Peyer's patch (tissue), 4 donors: Measurements from ENCODE around the gene CNTNAP2. TPM values are rescaled to one million over a fixed set of nuclear protein-coding genes. Genes with fewer than 3 reads are reported as not detected.

Source experiments
- DNase-seq, 3 donors: peaks; one replicate each; pipeline ENCODE4 v3.0.0-alpha.2; 2017 to 2019
- H3K27ac ChIP-seq, 4 donors: fragments of 200-600 bp; sonication (generic); one replicate each; pipeline ENCODE4 v1.5.1; 2016 to 2019
- H3K27me3 ChIP-seq, 2 donors: fragments of 200-600 bp; sonication (generic); one replicate each; pipeline ENCODE4 v1.5.1; 2019
- H3K36me3 ChIP-seq, 3 donors: fragments of 200-600 bp; sonication (generic); one replicate each; pipeline ENCODE4 v1.5.1; 2016 to 2019
- H3K4me1 ChIP-seq, 4 donors: fragments of 200-600 bp; sonication (generic); one replicate each; pipeline ENCODE4 v1.5.1; 2016 to 2019
- H3K4me3 ChIP-seq, 4 donors: fragments of 200-600 bp; sonication (generic); 1 replicate in 3 of 4; 2 replicates in 1 of 4; pipeline ENCODE4 v1.5.1; 2016 to 2019; ENCODE audit warnings: mild to moderate bottlenecking in 1 of 4
- H3K9me3 ChIP-seq, 4 donors: fragments of 200-600 bp; sonication (generic); one replicate each; pipeline ENCODE4 v1.5.1; 2016 to 2019; ENCODE audit warnings: mild to moderate bottlenecking in 1 of 4
- CTCF ChIP-seq, 6 experiments: fragments of 450-650 bp in 4 of 6; fragments of 200-600 bp in 2 of 6; sonication (generic) in 1 of 6; IDR thresholded peaks; one replicate each; pipeline ENCODE4 v1.5.1; 2017 to 2019; ENCODE audit warnings: antibody characterized with exemption in 6 of 6, mild to moderate bottlenecking in 3 of 6, moderate library complexity in 1 of 6
- POLR2A ChIP-seq, 2 donors: fragments of 450-650 bp; IDR thresholded peaks; one replicate each; pipeline ENCODE4 v1.5.1; 2017; ENCODE audit warnings: antibody characterized with exemption in 2 of 2, mild to moderate bottlenecking in 2 of 2, moderate library complexity in 2 of 2
- total RNA-seq, 4 donors: library from RNA; depleted of rRNA; stranded (reverse); fragments of >200 nt; gene quantifications; one replicate each; pipeline ENCODE4 v1.1.0, GENCODE V29; 2016

The CNTNAP2 gene
- total RNA-seq, 4 donors from 2014 or later, result 1.5 to 4.9 (median 3.6) TPM

- no peak overlapping the region for H3K4me3 ChIP-seq
- no peaks in the 10 kb centered on the region for H3K9me3 ChIP-seq
- H3K4me1 ChIP-seq, result peaks cover 0 to 7% (median 0%) of the 10 kb centered on the region in 4 donors
- no peak overlapping the region for H3K27ac ChIP-seq
- no peaks in the 10 kb centered on the region for H3K36me3 ChIP-seq
- TF ChIP-seq POLR2A (IDR thresholded peaks at IDR 0.05) (no peak), CTCF (IDR thresholded peaks at IDR 0.05) (no peak)
- no peak for DNase-seq
- no peaks in the 10 kb centered on the region for H3K27me3 ChIP-seq
Measured at GRCh38 chr7:148435715-148436114, 2319.1 kb downstream of the CNTNAP2 start.

- H3K27me3 ChIP-seq, result no peaks in the 10 kb centered on the region
- H3K36me3 ChIP-seq, result no peaks in the 10 kb centered on the region
- H3K4me1 ChIP-seq, result peaks cover 0 to 7% (median 0%) of the 10 kb centered on the region in 4 donors
- DNase-seq, result no peak
- TF ChIP-seq POLR2A (IDR thresholded peaks at IDR 0.05) (no peak), CTCF (IDR thresholded peaks at IDR 0.05) (no peak)
- no peak overlapping the region for H3K4me3 ChIP-seq
- no peaks in the 10 kb centered on the region for H3K9me3 ChIP-seq
- no peak overlapping the region for H3K27ac ChIP-seq
Measured at GRCh38 chr7:148436135-148436534, 2319.5 kb downstream of the CNTNAP2 start.

GRCh38 chr7:148436571-148436970, 2320.0 kb downstream of the CNTNAP2 start:
- no peak for DNase-seq
- TF ChIP-seq POLR2A (IDR thresholded peaks at IDR 0.05) (no peak), CTCF (IDR thresholded peaks at IDR 0.05) (no peak)
- H3K4me1 ChIP-seq, result peaks cover 0 to 7% (median 0%) of the 10 kb centered on the region in 4 donors
- H3K36me3 ChIP-seq, result no peaks in the 10 kb centered on the region
- no peak overlapping the region for H3K4me3 ChIP-seq
- H3K27ac ChIP-seq, result no peak overlapping the region
- H3K9me3 ChIP-seq, result no peaks in the 10 kb centered on the region
- H3K27me3 ChIP-seq, result no peaks in the 10 kb centered on the region

- Histone ChIP-seq H3K27ac (no peak overlapping the region), H3K4me3 (no peak overlapping the region), H3K4me1 (peaks cover 0 to 7% (median 0%) of the 10 kb centered on the region in 4 donors), H3K36me3 (no peaks in the 10 kb centered on the region), H3K27me3 (no peaks in the 10 kb centered on the region), H3K9me3 (no peaks in the 10 kb centered on the region)
- DNase-seq, result no peak
- TF ChIP-seq CTCF (IDR thresholded peaks at IDR 0.05), result no peak
- TF ChIP-seq POLR2A (IDR thresholded peaks at IDR 0.05), result no peak
Measured at GRCh38 chr7:148437043-148437442, 2320.4 kb downstream of the CNTNAP2 start.

GRCh38 chr7:148442141-148442655, 2325.6 kb downstream of the CNTNAP2 start:
- H3K4me3 ChIP-seq, result no peak overlapping the region
- TF ChIP-seq CTCF (IDR thresholded peaks at IDR 0.05) (no peak), POLR2A (IDR thresholded peaks at IDR 0.05) (no peak)
- H3K9me3 ChIP-seq, result peaks cover 0 to 12% (median 0%) of the 10 kb centered on the region in 4 donors
- no peak for DNase-seq
- peaks cover 0 to 16% (median 2%) of the 10 kb centered on the region in 4 donors for H3K4me1 ChIP-seq
- no peaks in the 10 kb centered on the region for H3K36me3 ChIP-seq
- no peak overlapping the region for H3K27ac ChIP-seq
- H3K27me3 ChIP-seq, result no peaks in the 10 kb centered on the region

GRCh38 chr7:148442933-148443332, 2326.3 kb downstream of the CNTNAP2 start:
- H3K4me1 ChIP-seq, result peaks cover 0 to 18% (median 2%) of the 10 kb centered on the region in 4 donors
- DNase-seq, result peak in 1 of 3 donors; percentile 68
- H3K9me3 ChIP-seq, result peaks cover 0 to 12% (median 0%) of the 10 kb centered on the region in 4 donors
- peak overlapping the region in 2 of 4 donors; percentile 23 to 69 for H3K27ac ChIP-seq
- H3K27me3 ChIP-seq, result no peaks in the 10 kb centered on the region
- H3K36me3 ChIP-seq, result no peaks in the 10 kb centered on the region
- H3K4me3 ChIP-seq, result no peak overlapping the region
- no peak for TF ChIP-seq POLR2A (IDR thresholded peaks at IDR 0.05)
- no peak for TF ChIP-seq CTCF (IDR thresholded peaks at IDR 0.05)
